Posterior cingulate gyrus (tissue), 11 donors: ENCODE measurements around the gene GRIA2.
"Not testable (repeated sequence)": the region's sequence is repeated elsewhere in the genome, so short reads cannot be mapped to it uniquely, and the experiment has no call there.

ENCODE experiments used
- DNase-seq, 10 donors: peaks; one replicate each; pipeline versions ENCODE4 v3.0.0 to v3.0.0-alpha.2; 2020 to 2021; ENCODE audit warnings: mixed read lengths in 3 of 10
- intact Hi-C: fragments of 100-400 bp; cut with DNase I; formaldehyde crosslinking; loops from one replicate; pipeline ENCODE4 v1.15.1; 2023

GRIA2 gene

GRCh38 chr4:157220371-157220881 lies at the start of gene GRIA2:
Gene GRIA2 (plus strand): TSS chr4:157220728. CDS start chr4:157221043, 315 bp downstream.
- peak; percentile 62 to 97 (median 80) for DNase-seq

GRCh38 chr4:157172011-157172410 lies 48.5 kb upstream of the GRIA2 start:
- intact Hi-C loops = no loop called here
- no peak for DNase-seq

More at GRCh38 chr4:157220371-157220881, at the start of gene GRIA2:
- intact Hi-C loops = loop anchor here (10.0 kb wide), 1 partner anchor 954 kb away; the partner anchor contains the start of gene GASK1B

- DNase-seq, intact Hi-C loops: not testable (repeated sequence)
These were observed 40.3 kb upstream of the GRIA2 start for GRCh38 chr4:157180268-157180667.

GRCh38 chr4:157184300-157184699 lies 36.2 kb upstream of the GRIA2 start:
- intact Hi-C loops = no loop called here

GRCh38 chr4:157185363-157185762 lies 35.2 kb upstream of the GRIA2 start:
- intact Hi-C loops = no loop called here

More at GRCh38 chr4:157184300-157184699, 36.2 kb upstream of the GRIA2 start:
- no peak for DNase-seq

GRCh38 chr4:157195374-157195773 lies 25.2 kb upstream of the GRIA2 start:
- intact Hi-C loops = no loop called here
- no peak for DNase-seq

More at GRCh38 chr4:157185363-157185762, 35.2 kb upstream of the GRIA2 start:
- DNase-seq = no peak

GRCh38 chr4:157196046-157196445 lies 24.5 kb upstream of the GRIA2 start:
- intact Hi-C loops = no loop called here

GRCh38 chr4:157204634-157205244 lies 15.8 kb upstream of the GRIA2 start:
- peak in 2 of 10 donors; percentile 16 to 65 for DNase-seq
- intact Hi-C loops = no loop called here

More at GRCh38 chr4:157196046-157196445, 24.5 kb upstream of the GRIA2 start:
- DNase-seq = no peak

GRCh38 chr4:157217708-157218107 lies 2.8 kb upstream of the GRIA2 start:
- no peak for DNase-seq
- intact Hi-C loops = loop anchor here (2.0 kb wide), 1 partner anchor 761 kb away; no protein-coding TSS in a partner anchor

- peak in 1 of 10 donors; percentile 16 for DNase-seq
These were observed 687 bp upstream of the GRIA2 start for GRCh38 chr4:157219711-157220370.

GRCh38 chr4:157221426-157221894 lies 932 bp downstream of the GRIA2 start:
- intact Hi-C loops = loop anchor here (10.0 kb wide), 1 partner anchor 953 kb away; the partner anchor contains the start of gene GASK1B
- peak in 6 of 10 donors; percentile 31 to 89 (median 46) for DNase-seq

More at GRCh38 chr4:157219711-157220370, 687 bp upstream of the GRIA2 start:
- intact Hi-C loops = loop anchor here (10.0 kb wide), 1 partner anchor 955 kb away; the partner anchor contains the start of gene GASK1B

GRCh38 chr4:157221895-157222770 lies 1.6 kb downstream of the GRIA2 start:
- DNase-seq = peak; percentile 43 to 93 (median 67)
- intact Hi-C loops = loop anchor here (10.0 kb wide), 1 partner anchor 953 kb away; the partner anchor contains the start of gene GASK1B

- DNase-seq = peak in 6 of 10 donors; percentile 16 to 91 (median 66)
- intact Hi-C loops = loop anchor here (10.0 kb wide), 1 partner anchor 952 kb away; the partner anchor contains the start of gene GASK1B
These were observed 2.2 kb downstream of the GRIA2 start for GRCh38 chr4:157222771-157223160.

GRCh38 chr4:157223456-157223855 lies 2.9 kb downstream of the GRIA2 start:
- intact Hi-C loops = loop anchor here (10.0 kb wide), 1 partner anchor 951 kb away; the partner anchor contains the start of gene GASK1B
- DNase-seq = no peak

GRCh38 chr4:157225096-157225495 lies 4.6 kb downstream of the GRIA2 start:
- intact Hi-C loops = loop anchor here (2.0 to 10.0 kb wide), 2 partner anchors 66 to 950 kb away; partner anchors contain the start of gene GASK1B
- no peak for DNase-seq

- intact Hi-C loops = loop anchor here (10.0 kb wide), 1 partner anchor 949 kb away; the partner anchor contains the start of gene GASK1B
- no peak for DNase-seq
These were observed 5.5 kb downstream of the GRIA2 start for GRCh38 chr4:157226035-157226434.

- intact Hi-C loops = loop anchor here (10.0 kb wide), 1 partner anchor 948 kb away; the partner anchor contains the start of gene GASK1B
- DNase-seq = no peak
These were observed 6.1 kb downstream of the GRIA2 start for GRCh38 chr4:157226601-157227000.

GRCh38 chr4:157231525-157231924 lies 11.0 kb downstream of the GRIA2 start:
- DNase-seq = no peak
- intact Hi-C loops = no loop called here

GRCh38 chr4:157242871-157243270 lies 22.3 kb downstream of the GRIA2 start:
- DNase-seq = no peak
- intact Hi-C loops = no loop called here

- intact Hi-C loops = no loop called here
- no peak for DNase-seq
These were observed 23.8 kb downstream of the GRIA2 start for GRCh38 chr4:157244348-157244747.
